Stimulated activated CD8-positive, alpha-beta memory T cell treated with anti-CD3 and anti-CD28 coated beads, Interleukin-12 subunit alpha, Interleukin-12 subunit beta, amount 100 ng/mL, for 4 hours (primary cell): ENCODE results near the gene APH1B.
"Not testable (repeated sequence)": the region's sequence is repeated elsewhere in the genome, so short reads cannot be mapped to it uniquely, and the experiment has no call there.

ENCODE experiments used
- DNase-seq: peaks from one replicate; pipeline ENCODE4 v3.0.0-alpha.2; 2020; ENCODE audit warnings: low read depth

The APH1B gene

DNA sequence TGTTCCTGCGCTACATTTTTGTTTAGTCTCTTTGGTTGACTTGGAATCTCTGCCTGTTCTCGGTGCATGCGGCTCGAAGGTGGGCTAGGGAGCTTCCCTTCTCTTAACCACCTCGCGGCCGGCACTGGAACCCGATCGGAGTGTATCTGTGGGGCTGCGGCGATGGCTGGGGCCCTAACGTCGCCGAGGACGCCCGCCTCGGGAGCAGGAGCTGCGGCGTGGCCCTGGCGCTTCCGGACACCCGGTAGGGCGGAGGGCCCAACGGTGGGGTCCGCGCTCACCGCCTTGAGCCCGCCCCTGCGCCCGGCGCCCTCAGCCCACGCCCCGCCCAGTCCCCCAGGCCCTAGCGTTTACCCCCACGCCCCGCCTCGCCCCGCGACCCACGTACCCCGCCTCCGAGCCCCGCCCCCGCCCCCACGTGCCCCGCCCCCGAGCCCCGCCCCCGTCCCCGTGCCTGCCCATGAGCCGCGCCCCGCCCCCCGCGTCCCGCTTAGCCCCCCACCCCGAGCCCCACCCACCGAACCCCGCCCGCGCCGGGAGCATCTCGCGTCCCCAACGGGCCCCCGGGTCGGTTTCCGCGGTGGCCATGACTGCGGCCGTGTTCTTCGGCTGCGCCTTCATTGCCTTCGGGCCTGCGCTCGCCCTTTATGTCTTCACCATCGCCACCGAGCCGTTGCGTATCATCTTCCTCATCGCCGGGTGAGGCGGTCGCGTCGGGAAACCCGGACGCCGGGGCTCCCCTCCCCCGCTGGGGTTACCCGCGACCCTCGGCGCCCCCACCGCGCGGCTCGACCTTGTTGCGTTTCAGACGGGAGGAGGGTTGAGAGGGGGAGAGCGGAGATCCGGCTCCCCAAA, at the start of gene APH1B:
Gene APH1B (plus strand): TSS at position 568 of the 855 bp plus-strand sequence. CDS start 19 bp downstream, at position 587.
- DNase-seq: peak; percentile 70

DNA sequence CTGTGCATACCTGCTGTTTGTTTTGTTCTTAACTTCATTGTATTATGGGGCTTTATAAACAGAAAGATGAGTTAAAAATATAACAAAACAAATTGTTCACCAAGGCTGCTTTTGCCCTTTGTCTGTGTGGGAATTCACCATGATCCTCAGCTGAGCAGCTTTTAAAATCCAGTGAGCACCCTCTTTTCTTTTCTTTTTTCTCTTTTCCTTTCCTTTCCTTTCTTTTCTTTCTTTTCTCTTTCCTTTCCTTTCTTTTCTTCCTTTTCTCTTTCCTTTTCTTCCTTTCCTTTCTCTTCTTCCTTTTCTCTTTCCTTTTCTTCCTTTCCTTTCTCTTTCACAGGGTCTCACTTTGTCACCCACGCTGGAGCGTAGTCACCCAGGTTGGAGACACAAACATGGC, 49.7 kb upstream of the APH1B start:
- DNase-seq: no peak

GRCh38 chr15:63231206-63231605, 46.2 kb upstream of the APH1B start:
- DNase-seq: no peak

GRCh38 chr15:63231706-63232105, 45.7 kb upstream of the APH1B start:
- no peak for DNase-seq

- no peak for DNase-seq
Measured at GRCh38 chr15:63232405-63232804, 45.0 kb upstream of the APH1B start.

DNA sequence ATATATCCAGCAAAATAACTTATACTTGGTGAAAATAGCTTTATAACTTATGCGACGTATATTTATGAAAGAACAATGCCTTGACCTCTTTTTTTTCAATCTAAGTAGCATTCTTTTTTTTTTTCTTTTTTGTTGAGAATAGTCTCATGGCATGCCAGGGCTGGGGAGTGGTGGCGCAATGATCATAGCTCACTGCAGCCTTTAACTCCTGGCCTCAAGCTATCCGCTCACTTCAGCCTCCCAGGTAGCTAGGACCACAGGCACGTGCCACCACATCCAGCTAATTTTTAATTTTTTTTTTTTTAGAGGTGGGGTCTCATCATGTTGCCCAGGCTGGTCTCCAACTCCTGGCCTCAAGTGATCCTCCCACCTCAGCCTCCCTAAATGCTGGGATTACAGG, 44.5 kb upstream of the APH1B start:
- DNase-seq: no peak

DNA sequence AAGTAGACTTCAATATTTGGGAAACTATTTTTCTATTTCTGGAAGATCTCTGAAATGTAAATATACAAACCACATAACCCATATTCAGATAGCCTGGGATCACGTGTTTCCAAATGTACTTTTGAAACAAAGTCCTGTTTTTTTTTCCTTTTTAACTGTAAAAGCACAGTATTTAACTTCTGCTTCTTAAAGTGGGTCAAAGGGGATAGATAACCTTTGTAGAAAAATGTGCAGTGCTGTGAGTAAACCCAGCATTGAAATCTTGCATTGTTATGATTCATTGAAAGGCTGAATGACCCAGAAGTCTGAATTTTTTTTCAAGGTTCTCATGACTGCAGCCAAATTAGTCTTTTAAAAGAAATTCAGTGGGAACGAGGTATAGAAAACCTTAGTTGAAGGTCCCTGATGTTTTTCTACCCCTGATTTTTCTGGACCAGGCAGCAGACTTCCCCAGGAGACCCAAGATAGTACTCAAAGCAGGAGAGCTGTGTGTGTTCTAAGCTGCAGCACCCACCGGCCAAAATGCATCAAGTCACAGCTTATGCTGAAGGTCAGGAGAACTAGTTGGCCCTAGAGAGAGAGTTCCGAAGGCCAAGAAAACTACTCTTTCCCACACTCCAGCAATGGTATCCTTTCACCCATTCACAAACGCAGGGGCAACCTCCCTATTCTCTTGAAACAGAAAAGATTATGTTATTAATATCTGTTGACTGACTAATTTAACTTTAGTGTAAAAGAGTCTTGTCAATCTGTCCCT, 43.6 kb upstream of the APH1B start:
- no peak for DNase-seq

- no peak for DNase-seq
Measured at GRCh38 chr15:63234451-63234870, 42.9 kb upstream of the APH1B start.

GRCh38 chr15:63236272-63236671, 41.1 kb upstream of the APH1B start:
- DNase-seq: no peak

- DNase-seq: not testable (repeated sequence)
Measured at GRCh38 chr15:63237086-63237485, 40.3 kb upstream of the APH1B start.

- DNase-seq: no peak
Measured at GRCh38 chr15:63238171-63238570, 39.2 kb upstream of the APH1B start.

DNA sequence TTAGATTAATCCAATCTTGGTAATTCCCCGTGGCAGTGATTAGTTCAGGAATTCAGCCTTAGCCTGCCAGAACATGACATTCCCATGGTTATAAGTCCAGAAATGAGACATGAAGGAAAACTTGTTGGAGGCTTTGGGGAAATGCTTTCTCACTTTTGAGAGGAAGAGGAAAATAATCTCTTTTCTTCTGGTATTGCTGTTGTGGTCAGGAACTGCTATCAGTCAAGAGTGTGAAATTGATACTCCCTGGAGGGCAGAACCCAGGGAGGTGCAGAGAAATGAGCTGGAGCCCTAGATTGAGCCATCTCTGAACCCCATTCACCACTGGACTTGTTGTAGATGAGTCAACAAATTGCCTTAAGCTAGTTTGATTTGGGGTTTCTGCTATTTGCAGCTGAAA, 38.6 kb upstream of the APH1B start:
- DNase-seq: no peak

DNA sequence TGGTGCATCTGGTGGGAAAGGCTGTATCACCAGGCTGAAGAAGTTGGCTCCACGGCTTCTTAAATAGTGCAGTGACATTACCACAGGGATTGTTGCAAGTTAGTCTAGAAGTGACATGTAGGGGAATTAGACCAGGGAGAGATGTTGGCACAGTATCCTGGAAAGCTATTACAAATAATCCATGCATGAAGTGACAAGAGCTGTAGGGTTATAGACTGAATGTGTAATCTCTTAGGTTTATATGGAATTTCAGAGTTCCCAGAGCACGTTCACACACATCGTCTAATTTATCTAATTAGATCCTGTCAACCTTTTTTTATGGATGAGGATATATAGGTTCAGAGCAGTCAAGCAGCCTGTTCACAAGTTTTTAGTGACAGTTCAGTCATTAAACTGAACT, 37.3 kb upstream of the APH1B start:
- DNase-seq: no peak

- DNase-seq: no peak
Measured at GRCh38 chr15:63241316-63241715, 36.1 kb upstream of the APH1B start.

DNA sequence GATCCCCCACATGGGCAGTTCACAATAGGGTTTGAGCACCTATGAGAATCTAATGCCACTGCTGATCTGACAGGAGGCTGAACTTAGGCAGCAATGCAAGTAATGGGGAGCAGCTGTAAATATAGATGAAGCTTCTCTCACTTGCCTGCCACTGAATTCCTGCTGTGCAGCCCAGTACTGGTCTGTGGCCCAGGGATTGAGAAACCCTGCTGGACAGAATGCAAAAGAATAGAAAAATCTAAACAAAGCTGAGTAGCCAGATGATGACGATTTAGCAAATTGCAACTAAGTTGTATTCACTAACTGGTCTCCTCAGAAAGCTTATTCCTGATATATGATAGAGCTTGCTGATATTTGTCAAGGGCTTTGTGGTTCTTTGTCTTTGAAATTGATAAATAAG, 34.3 kb upstream of the APH1B start:
- no peak for DNase-seq

- DNase-seq: no peak
Measured at GRCh38 chr15:63243776-63244175, 33.6 kb upstream of the APH1B start.

DNA sequence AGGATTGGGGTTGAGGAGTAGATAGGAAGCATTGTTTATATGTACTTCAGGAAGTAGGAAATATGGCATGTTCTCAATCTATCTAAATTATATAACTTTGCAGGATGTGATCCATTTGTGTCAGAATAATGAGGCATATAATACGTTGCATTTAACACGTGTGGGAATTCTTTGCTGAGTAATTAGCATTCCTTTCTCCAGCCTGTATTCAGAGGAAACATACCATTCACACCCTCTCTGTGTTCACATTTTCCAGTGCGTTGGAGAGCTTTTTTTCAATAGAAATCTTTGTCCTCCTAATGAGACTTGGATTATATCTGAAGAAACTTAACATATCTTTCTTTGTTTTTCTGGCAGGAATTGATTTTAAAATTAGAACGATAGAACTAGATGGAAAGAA, 33.0 kb upstream of the APH1B start:
- no peak for DNase-seq

DNA sequence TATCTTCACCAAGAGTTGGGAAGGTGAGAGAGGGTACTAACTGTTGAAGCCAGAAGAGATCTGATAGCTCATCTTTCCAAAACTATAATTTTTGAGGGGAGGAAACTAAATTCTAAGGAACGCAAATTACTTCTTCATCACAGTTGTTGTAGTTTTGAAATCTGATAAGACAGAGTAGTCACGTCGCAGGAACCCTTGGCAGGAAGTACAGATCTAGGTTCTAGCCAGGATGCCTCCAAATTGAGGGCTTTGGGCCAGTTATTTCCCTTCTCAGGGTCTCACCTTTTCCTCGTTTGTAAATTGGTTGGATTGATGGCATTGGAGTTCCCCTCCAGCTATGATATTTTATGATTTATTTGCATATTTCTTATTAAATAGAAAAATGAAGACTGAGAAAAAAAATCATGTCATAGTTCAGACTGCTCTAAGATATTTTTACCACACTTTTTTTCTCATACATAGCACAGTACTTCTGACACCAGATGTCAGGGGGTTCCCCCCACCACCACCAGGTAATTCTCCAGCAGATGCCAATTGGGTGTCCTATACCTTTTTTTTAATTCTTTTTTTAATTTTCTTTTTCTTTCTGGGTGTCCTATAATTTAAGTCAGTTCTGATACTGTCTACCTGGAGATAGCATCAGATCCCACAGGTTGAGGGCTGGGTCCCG, 32.3 kb upstream of the APH1B start:
- DNase-seq: no peak

DNA sequence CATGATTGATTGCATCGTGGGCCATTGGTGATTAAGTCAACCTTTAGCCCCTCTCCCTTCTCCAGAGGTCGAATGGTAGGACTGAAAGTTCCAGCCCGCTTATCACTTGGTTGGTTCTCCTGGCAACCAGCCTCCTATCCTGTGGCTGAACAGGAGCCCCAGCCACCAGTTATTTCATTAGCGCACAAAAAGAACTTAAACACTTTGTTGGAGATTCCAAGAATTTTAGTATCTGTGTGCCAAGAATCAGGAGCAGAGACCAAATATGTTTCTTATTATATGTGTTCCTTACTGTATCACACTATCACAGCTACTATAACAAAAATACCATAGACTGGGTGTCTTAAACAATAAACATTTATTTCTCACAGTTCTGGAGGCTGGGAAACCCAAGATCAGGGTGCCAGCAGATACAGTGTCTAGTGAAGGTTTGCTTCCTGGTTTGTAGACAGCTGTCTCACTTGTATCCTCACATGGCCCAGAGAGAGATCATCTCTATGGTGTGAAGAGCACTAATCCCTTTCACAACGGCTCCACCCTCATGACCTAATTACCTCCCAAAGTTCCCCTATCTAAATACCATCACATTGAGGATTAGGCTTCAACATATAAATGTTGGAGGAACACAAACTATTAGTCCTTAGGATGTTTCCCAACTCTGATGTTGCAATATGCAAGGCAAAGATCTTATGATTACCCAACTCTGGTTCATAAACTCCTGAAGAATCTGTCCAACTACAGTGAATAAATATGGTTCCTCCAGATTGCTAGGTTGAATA, 30.5 kb upstream of the APH1B start:
- no peak for DNase-seq

DNA sequence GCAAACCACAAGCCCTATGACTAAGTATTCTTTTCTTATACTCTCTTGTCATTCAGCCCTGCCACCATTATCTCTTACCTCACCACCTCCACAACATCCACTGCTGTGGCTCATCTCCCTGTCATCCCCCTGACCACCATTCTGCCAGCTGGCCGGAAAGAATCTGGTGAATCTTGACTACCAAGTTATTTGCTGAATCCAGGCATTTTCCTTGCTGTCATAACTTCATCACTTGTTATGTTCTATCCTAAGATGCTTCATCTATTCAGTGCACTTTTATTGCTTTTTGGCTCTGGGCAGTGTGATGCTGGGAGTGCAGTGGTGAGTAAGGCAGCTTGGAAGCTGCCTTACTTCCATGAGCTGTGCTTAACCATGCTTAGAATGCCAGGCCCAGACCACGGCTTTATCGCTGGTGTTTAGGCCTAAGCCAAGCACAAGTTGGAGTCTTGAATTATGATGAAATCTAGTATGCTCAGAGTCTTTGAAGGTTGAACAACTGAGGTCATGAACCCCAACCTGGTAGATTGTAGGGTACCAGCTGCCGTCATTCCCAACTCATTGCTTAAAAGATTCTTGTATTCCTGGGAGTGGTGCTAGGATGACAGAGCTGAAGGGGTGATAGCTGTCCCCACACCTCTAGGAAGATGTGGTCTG, 27.0 kb upstream of the APH1B start:
- DNase-seq: no peak

- DNase-seq: no peak
Measured at GRCh38 chr15:63251701-63252100, 25.7 kb upstream of the APH1B start.
